Myocyte (in vitro differentiated cells): Measurements from ENCODE around the gene SIT1. TPM values are rescaled to one million over a fixed set of nuclear protein-coding genes. Genes with fewer than 3 reads are reported as not detected.

Source experiments
- DNase-seq: peaks from one replicate; pipeline ENCODE4 v3.0.0-alpha.2; 2012; ENCODE audit warnings: low read depth
- total RNA-seq: library from RNA; depleted of rRNA; stranded (reverse); fragments of >200 nt; gene quantifications from 2 replicates; pipeline ENCODE4 v1.2.3, GENCODE V29; 2014

SIT1 gene
- total RNA-seq, 1 donor from 2014 or later = not detected

GRCh38 chr9:35682520-35683315 lies 32.0 kb upstream of the SIT1 start:
- peak; percentile 43 for DNase-seq

- peak; percentile 75 for DNase-seq
Observed at GRCh38 chr9:35682051-35682450, 31.3 kb upstream of the SIT1 start.

GRCh38 chr9:35681341-35682002 lies 30.7 kb upstream of the SIT1 start:
- DNase-seq = peak; percentile 76

GRCh38 chr9:35680331-35681105 lies 29.8 kb upstream of the SIT1 start:
- DNase-seq = peak; percentile 76

GRCh38 chr9:35679766-35680330 lies 29.1 kb upstream of the SIT1 start:
- no peak for DNase-seq

- DNase-seq = no peak
Observed at GRCh38 chr9:35679091-35679490, 28.4 kb upstream of the SIT1 start.

GRCh38 chr9:35675732-35676392 lies 25.1 kb upstream of the SIT1 start:
- DNase-seq = no peak

GRCh38 chr9:35675204-35675603 lies 24.5 kb upstream of the SIT1 start:
- no peak for DNase-seq

GRCh38 chr9:35674025-35674361 lies 23.3 kb upstream of the SIT1 start:
- no peak for DNase-seq

GRCh38 chr9:35673132-35674024 lies 22.6 kb upstream of the SIT1 start, which contains the start of gene CA9:
CA9 (plus strand) TSS chr9:35673928; CDS start chr9:35673960, 32 bp downstream.
- DNase-seq = peak; percentile 48

GRCh38 chr9:35669331-35670145 lies 18.8 kb upstream of the SIT1 start:
- DNase-seq = peak; percentile 92

- DNase-seq = no peak
Observed at GRCh38 chr9:35667939-35668338, 17.2 kb upstream of the SIT1 start.

GRCh38 chr9:35666549-35666948 lies 15.8 kb upstream of the SIT1 start:
- no peak for DNase-seq

- DNase-seq = peak; percentile 64
Observed at GRCh38 chr9:35666045-35666444, 15.3 kb upstream of the SIT1 start.

- no peak for DNase-seq
Observed at GRCh38 chr9:35665471-35665818, 14.7 kb upstream of the SIT1 start.

- DNase-seq = peak; percentile 83
Observed at GRCh38 chr9:35664531-35665470, 14.1 kb upstream of the SIT1 start, which contains the start of gene ARHGEF39. ARHGEF39 (minus strand) TSS chr9:35665195; CDS start chr9:35665169, 26 bp downstream.

GRCh38 chr9:35662437-35662836 lies 11.7 kb upstream of the SIT1 start:
- DNase-seq = no peak

- DNase-seq = no peak
Observed at GRCh38 chr9:35661756-35662350, 11.1 kb upstream of the SIT1 start.
